Measurements from ENCODE around the gene CHD6. TPM values are rescaled to one million over a fixed set of nuclear protein-coding genes. Genes with fewer than 3 reads are reported as not detected.
A peak's percentile ranks its signal among the peaks of the same experiment; 100 is the strongest.

CHD6 gene
- total and polyA plus RNA-seq, 2 of the 13 experiments (the other 11 are each of a cell fraction or from before 2014, with no cell fraction given): 14.4 to 52.0 TPM

DNA sequence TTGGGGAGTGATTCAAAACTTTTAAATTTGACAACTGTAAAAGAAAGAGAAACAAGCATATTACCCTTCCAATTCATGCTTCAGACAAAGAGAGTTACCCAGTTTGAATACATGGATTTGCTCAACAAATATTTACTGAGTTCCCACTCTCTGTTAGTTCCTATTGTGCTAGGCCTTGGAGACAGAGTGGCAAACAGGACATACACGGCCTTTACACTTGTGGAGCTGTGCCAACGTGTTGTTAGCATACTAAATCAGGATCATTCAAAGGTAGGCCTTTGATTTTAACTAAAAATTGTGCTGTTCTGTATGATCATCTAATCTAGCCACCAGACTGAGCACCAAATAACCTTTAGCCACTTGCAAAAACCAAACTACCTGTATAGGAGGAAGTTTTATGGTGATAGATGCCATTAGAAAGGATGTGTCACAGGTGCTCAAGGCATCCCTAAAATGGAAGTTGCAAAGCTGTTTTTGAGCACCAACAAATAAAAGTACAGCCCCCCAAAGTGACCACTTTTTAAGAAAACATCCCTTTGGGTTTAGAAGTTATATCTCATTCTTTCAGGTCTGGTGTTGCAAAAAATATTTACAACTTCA, 84.5 kb downstream of the CHD6 start (continued):
- peak; percentile 99 for TF ChIP-seq ARID5B (CRISPR knock-in tag; IDR thresholded peaks at IDR 0.05)
- peak; percentile 52; the same call in 1 of the 2 replicates for TF ChIP-seq SIX1 (CRISPR knock-in tag; IDR thresholded peaks at IDR 0.05; ENCODE audit: borderline replicate concordance)
- peak; percentile 25 to 31; a peak in 1 of 4 replicates for TF ChIP-seq NR2F1 (CRISPR knock-in tag; IDR thresholded peaks at IDR 0.05)
- TF ChIP-seq FOXA3 (CRISPR knock-in tag; IDR thresholded peaks at IDR 0.05): peak; percentile 95
- TF ChIP-seq PRMT3 (CRISPR knock-in tag; IDR thresholded peaks at IDR 0.05; ENCODE audit: borderline replicate concordance, low read depth): no peak
- TF ChIP-seq TCF7L2 (IDR thresholded peaks at IDR 0.05; ENCODE audit: low read depth, low read length): 0 out of 2 replicates have a peak, but pooled peaks have one; percentile 38
- no peak for TF ChIP-seq PAF1 (CRISPR knock-in tag; IDR thresholded peaks at IDR 0.05)
- TF ChIP-seq RERE (CRISPR knock-in tag; IDR thresholded peaks at IDR 0.05; ENCODE audit: low read depth): peak; percentile 88; the same call in 1 of the 2 replicates
- TF ChIP-seq MTA1 (CRISPR knock-in tag; IDR thresholded peaks at IDR 0.05; ENCODE audit: borderline replicate concordance): no peak; the same call in 1 of the 2 replicates
- TF ChIP-seq ZBTB10 (CRISPR knock-in tag; IDR thresholded peaks at IDR 0.05; ENCODE audit: borderline replicate concordance): no peak
- TF ChIP-seq SKI (IDR thresholded peaks at IDR 0.05; ENCODE audit: partially characterized antibody): peak; percentile 20
- TF ChIP-seq ZNF577 (CRISPR knock-in tag; IDR thresholded peaks at IDR 0.05; ENCODE audit: borderline replicate concordance, low read depth): no peak
- TF ChIP-seq, protein P1, sequence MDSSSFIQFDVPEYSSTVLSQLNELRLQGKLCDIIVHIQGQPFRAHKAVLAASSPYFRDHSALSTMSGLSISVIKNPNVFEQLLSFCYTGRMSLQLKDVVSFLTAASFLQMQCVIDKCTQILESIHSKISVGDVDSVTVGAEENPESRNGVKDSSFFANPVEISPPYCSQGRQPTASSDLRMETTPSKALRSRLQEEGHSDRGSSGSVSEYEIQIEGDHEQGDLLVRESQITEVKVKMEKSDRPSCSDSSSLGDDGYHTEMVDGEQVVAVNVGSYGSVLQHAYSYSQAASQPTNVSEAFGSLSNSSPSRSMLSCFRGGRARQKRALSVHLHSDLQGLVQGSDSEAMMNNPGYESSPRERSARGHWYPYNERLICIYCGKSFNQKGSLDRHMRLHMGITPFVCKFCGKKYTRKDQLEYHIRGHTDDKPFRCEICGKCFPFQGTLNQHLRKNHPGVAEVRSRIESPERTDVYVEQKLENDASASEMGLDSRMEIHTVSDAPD (CRISPR knock-in tag; IDR thresholded peaks at IDR 0.05): peak; percentile 62; the same call in 1 of the 2 replicates

Measured in HepG2 (cell line).